Esophagus mucosa (tissue), 1 donor: Measurements from ENCODE around the gene INO80C. TPM values are rescaled to one million over a fixed set of nuclear protein-coding genes. Genes with fewer than 3 reads are reported as not detected.
"Not testable (repeated sequence)": the region's sequence is repeated elsewhere in the genome, so short reads cannot be mapped to it uniquely, and the experiment has no call there.

ENCODE experiments used
- ATAC-seq: fragments of 200-7000 bp; cut with Tn5 transposase; one replicate; pipeline ENCODE4 v1.9.1; 2020
- total RNA-seq: library from RNA; stranded (reverse); gene quantifications from one replicate; pipeline ENCODE4 v1.2.4, GENCODE V29; 2023
- donor health status: DM: yes; HTN: yes; CAD: no.

The INO80C gene
- total RNA-seq, 1 donor from 2014 or later, result 63.3 TPM

DNA sequence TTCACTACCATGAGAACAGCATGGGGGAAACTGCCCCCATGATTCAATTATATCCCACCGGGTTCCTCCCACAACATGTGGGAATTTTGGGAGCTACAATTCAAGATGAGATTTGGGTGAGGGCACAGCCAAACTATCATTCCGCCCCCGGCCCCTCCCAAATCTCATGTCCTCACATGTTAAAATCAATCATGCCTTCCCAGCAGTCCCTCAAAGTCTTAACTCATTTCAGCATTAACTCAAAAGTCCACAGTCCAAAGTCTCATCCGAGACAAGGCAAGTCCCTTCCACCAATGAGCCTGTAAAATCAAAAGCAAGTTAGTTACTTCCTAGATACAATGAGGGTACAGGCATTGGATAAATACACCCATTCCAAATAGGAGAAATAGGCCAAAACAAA lies 10.2 kb downstream of the INO80C start:
- not testable (repeated sequence) for ATAC-seq

- ATAC-seq, result no peak
Observed at GRCh38 chr18:35485852-35486251, 11.9 kb downstream of the INO80C start.

DNA sequence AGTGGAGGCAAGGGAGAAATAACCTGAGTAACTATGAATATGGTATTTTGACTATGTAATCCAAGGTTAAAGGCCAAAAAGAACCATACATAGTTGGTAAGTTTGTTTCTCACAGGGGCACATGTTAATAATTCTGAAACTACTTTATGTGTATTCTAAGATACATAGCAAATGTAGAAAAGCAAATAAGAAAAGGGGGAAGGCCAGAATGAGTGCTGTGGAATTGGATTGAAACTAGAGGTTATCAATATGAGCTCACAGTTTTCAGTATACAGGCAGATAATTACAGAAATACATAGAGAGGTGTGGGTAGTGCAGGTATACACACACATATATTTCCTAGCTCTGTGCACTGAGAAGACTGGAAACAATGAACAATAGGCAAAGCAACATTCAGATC lies 13.7 kb downstream of the INO80C start:
- ATAC-seq, result no peak

- no peak for ATAC-seq
Observed at GRCh38 chr18:35481960-35482366, 15.8 kb downstream of the INO80C start.

DNA sequence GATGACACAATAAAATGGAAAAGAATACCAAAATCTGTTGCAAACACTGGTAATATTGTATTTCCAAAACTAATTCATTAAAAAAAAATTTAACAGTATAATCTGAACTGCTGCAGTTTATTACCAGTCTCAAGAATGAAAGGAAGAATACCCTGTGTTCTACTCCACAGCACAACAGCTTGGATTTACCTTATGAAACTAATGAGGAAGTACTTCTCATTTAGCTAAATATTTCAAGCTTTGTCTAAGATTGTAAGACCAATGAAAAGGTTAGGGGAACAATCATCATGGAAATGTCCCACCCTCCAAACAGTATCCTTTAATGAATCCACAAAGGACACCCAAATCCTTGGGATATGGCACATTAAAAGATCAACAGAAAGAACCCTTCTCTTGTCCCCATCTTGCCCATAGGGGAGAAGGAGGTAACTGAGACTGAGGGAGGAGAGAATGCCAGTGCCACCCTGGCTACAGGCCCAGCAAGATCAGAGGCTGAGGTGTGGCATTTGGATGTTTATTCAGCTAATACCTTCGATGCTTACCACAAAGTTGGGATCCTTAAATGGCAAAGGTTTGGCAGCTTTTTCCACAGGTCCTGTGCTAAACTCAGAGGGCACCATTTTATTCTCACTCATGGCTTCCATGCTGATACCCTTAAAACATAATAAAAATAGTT lies 17.7 kb downstream of the INO80C start:
- peak; percentile 80 for ATAC-seq

- peak; percentile 95 for ATAC-seq
Observed at GRCh38 chr18:35478520-35479435, 19.0 kb downstream of the INO80C start.

DNA sequence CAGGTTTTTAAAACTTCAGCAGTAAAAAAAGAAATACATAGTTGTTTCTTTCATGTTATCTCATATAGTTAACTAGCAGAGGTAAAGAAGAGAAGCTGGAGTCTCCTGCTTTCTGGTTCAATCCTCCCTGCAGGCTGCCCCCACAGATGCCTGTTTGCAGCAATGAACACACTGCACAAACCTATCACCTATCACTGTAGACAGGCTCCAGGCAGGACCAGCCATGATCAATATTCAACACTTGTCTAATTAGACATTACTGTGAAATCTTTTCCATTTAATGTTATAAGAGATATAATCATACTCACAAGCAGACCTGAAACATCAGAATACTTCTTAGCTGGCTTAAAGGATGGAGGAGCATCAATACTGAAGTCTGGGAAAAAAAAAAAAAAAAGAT lies 19.8 kb downstream of the INO80C start:
- ATAC-seq, result no peak

DNA sequence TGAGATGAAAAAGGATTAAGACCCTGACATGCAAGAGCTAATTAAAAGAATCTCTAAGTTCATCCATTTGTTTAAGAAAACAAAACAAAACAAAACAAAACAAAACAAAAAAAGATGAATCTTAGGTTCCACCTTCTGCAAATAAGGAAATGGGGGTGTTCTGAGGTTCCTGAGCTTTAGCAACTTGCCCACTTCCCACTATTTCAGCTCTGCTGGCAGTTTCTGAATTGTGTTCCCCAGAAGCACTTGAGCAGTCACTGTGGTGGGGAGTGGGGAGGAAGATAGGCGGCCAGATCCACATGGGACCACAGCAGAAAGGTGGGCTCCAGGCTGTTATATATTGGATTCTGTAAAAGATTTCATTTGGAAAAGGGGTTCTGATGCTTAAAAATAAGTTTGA lies 20.3 kb downstream of the INO80C start:
- ATAC-seq, result no peak

GRCh38 chr18:35474884-35475283 lies 22.9 kb downstream of the INO80C start:
- ATAC-seq, result no peak

DNA sequence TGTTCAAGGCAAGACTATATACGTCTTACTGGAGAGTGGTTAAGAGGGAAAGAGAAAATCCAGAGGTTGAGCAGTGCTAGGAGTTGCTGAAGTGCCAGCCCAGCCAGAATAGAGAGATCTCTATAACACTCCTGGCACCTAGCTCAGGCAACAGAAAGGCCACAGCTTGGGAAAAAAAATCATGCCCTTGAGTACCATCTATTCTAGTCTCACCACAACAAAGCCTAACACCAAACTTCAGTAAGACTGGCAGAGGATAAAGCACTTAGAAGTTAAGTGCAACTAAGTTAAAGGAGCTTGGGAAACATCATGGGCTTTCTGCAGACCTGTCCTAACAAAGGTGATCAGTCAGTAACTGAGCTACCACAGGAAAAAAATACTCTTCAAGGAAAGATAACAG lies 24.2 kb downstream of the INO80C start:
- no peak for ATAC-seq

GRCh38 chr18:35470435-35470834 lies 27.3 kb downstream of the INO80C start:
- peak; percentile 21 for ATAC-seq

DNA sequence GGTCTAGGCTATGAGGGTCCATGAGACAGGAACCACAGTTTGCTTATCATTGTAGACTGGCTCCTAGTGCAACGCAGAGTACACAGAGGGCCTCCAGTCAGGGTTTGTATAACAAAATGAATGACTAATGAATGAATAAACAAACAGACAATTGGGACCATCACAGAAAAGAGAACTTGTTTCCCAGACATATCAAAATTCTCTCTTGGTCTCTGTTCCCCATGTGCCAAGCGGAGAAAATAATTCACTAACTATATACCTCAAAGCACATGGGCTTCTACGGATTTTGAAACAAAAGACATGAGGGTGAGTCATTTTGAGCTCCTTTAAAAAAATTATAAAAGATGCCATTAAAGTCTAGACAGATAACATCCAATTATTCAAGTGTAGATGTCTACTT lies 28.0 kb downstream of the INO80C start:
- no peak for ATAC-seq

- ATAC-seq, result no peak
Observed at GRCh38 chr18:35468711-35469110, 29.0 kb downstream of the INO80C start.

DNA sequence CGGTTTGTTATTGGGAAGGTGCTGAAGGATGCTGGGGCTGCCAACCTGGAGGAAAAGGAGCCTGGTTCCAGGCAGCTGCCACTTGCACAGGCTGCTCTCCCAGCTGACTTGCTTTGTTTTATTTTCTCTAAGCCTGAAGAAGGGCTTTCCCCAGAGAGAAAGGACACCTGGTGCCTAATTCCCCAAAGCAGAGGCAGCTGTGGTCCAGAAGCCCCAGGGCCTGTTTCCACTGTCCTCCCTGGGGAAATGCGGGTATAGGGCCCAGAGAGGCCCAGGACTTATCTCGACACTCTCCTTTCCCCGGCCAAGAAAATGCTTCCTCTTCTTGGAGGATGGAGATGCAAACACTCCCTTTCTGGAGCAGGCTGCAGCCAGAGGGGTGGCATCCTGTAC lies 30.1 kb downstream of the INO80C start:
- ATAC-seq, result no peak

- ATAC-seq, result peak; percentile 14
Observed at GRCh38 chr18:35466815-35467623, 30.7 kb downstream of the INO80C start.

- ATAC-seq, result no peak
Observed at GRCh38 chr18:35466334-35466733, 31.4 kb downstream of the INO80C start.

- ATAC-seq, result no peak
Observed at GRCh38 chr18:35465329-35465728, 32.4 kb downstream of the INO80C start.

GRCh38 chr18:35464831-35465279 lies 32.9 kb downstream of the INO80C start:
- no peak for ATAC-seq

- ATAC-seq, result no peak
Observed at GRCh38 chr18:35463827-35464226, 33.9 kb downstream of the INO80C start.

DNA sequence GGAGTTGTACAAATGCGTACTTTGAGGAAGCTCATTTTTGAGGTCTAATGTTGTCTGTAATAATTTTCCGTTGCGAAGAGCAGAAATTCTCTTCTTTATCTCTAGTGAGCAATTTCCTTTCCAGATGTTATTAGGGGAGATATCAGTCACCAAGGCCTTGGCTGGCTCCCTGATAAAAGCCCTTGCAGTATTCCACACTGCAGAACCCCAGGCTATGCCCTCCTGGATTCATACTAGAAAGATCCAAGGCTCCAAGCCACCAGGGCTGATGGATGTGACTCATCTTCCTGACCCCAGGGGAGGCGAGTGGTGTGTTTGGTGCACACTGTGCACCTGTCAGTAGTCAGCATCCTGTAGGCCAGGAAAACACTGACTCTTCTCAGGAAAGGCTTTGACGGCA lies 34.7 kb downstream of the INO80C start:
- peak; percentile 17 for ATAC-seq

DNA sequence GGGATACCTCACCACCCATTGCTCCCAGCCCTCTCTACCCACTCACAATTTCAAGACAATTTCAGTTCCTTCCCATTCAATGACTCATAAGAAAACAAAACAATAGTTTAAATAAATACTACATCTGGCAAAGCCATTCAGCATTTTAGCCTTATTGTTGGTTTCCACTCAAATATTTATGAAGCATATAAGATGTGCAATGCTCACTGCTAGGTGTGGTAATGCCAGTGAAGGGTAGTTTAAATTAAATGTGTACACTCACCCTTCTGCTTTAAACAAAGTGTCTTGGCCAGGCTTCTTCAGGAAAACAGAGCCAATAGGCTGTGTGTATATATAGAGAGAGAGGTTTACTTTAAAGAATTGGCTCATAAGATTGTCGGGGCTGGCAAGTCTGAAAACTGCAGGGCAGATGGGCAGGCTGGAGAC lies 37.0 kb downstream of the INO80C start:
- peak; percentile 24 for ATAC-seq

- ATAC-seq, result peak; percentile 9
Observed at GRCh38 chr18:35459997-35460396, 37.8 kb downstream of the INO80C start.
